ENCODE results near the gene GLG1.

- TF ChIP-seq POLR2A (IDR thresholded peaks at IDR 0.05; ENCODE audit: low read length) (peak; percentile 89), GATA1 (IDR thresholded peaks at IDR 0.05; ENCODE audit: low read depth, low read length) (no peak)
These were observed at the start of gene GLG1 for GRCh38 chr16:74606521-74607309.
